HG03457 (cell line): ENCODE data around the gene CCZ1B.
A peak's percentile ranks its signal among the peaks of the same experiment; 100 is the strongest.
"Not testable (repeated sequence)": the region's sequence is repeated elsewhere in the genome, so short reads cannot be mapped to it uniquely, and the experiment has no call there.

Experiments
- ATAC-seq: cut with Tn5 transposase; IDR thresholded peaks from one replicate; pipeline ENCODE4 v1.9.1; 2021; ENCODE audit warnings: moderate number of reproducible peaks; ENCODE audit not compliant: unreplicated experiment

CCZ1B gene

DNA sequence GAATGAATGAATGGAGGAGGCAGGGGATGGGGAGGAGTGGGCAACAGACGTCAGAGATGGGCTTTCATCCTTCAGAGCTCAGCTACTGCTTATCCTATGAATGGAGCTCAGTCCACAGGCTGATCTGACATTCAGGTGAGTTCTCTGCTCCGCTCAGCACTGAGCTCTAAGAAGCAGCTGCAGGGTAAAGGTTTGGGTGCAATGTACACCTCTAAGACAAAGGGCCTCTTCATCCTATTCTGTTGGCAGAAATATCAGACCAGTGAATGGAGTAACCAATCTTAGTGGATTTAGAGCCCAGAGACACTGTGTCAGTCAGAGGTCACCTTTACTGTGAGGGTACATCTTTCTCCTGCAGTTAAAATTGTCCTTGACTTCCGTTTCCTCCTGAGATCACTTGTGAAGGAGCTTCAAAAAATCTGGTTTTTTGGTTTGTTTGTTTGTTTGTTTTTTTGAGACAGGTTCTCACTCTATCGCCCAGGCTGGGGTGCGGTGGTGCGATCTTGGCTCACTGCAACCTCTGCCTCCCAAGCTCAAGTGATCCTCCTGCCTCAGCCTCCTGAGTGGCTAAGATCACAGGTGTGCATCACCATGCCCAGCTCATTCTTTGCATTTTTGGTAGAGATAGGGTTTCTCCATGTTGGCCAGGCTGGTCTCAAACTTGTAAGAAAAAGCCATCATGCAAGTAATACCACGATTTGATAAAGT is 5.1 kb upstream of the CCZ1B start:
- ATAC-seq = no peak

DNA sequence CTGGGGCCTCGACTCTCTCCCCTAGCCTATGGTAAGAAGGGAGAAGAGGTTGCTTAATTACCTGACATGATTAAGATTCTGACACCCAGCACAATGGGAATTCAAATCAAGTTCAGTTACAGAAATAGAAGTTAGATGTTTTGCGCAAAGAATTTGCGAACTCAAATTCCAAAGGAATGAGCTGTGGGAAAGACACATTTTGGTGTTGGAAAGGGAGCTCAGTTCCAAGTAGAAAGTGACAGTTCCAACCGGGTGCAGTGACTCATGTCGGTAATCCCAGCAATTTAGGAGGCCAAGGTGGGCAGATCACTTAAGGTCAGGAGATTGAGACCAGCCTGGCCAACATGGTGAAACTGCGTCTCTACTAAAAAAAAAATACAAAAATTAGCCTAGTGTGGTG is 4.0 kb upstream of the CCZ1B start:
- ATAC-seq = not testable (repeated sequence)

DNA sequence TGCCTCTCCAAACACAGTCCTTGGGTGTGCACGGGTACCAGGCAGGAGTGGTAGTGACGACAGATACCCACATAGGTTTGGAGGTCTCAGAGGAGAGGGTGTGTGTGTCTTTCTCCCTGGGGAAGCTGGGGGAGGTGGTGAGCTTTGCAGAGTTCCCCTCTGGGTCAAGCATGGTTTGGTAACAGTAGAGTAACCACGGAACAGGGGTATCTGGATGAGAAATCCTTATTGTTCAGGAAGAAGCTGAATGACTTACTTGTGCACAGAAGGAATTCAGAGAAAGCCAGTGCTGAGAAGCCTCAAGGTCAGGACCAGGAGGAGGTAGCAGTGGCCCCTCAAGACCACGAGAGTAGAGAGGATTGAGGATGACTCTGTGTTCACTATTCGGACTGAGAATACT is 3.5 kb upstream of the CCZ1B start:
- not testable (repeated sequence) for ATAC-seq

DNA sequence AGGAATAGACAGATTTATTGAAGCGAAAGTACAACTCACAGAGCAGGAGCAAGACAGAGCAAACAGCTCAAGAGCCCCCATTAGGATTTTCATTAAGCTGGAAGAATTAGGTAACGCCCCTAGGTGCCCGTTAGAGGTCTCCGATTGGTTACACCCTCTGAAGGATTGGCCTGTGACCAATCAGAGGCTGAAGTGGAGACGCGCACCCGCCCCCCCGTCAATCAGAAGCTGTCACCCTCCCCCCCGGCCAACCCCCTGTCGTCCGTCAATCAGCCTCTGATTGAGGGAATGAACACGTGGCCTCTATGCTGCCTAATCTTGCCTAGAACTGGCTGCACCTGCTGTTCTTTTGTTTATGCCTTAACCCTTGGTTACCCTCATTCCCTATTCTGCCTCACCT is 1.1 kb upstream of the CCZ1B start:
- not testable (repeated sequence) for ATAC-seq

DNA sequence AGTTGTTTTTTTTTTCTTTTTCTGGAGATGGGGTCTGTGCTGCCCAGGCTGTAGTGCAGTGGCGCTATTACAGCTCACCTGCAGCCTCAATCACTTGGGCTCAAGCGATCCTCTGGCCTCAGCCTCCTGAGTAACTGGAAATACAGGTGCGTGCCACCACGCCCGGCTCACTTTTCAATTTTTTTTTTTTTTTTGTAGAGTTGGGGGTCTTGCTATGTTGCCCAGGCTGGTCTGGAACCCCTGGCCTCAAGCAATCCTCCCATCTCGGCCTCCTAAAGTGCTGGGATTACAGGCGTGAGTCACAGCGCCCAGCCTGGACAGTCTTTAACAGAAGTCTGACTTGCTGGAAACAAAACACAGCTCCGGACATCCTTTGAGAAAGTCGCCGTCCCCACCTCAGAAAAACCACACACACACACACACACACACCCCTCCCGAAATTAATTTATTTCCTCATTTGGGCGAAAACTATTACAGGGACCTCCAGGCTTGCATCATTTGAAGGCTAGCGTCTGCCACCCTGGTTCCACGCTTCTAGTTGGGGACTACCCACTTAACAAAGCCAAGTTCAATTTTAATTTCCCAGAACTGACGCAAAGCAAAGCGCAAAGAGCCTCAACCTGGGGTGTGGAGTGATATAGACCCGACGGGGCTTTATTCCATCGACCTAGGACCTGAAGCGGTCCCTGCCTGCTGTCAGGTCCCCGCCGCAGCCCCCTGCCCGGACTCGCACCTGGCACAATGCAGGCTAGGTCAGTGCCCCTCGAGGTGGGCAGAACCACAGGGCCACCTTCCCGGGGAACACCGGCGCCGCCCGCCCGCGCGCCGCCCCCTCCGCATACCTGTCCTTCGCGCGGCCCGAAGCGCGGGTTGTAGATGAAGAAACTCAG is 594 bp downstream of the CCZ1B start:
- peak; percentile 38 for ATAC-seq

DNA sequence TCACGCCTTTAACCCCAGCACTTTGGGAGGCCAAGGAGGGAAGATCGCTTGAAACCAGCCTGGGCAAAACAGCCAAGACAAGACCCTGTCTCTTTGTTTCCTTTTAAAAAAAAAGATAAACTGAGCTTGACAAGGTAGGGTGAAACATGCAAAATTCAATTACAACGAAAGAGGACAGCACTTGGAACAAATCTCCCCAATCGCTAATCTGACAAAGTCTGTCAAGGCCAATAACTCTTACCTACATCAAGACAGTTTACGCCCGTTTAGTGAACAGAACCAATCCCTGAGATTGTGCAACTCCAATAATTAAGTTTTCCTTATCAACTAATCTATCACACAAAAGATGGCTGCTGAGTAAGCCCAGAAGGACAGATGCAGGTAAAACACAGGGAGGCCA is 4.5 kb downstream of the CCZ1B start:
- not testable (repeated sequence) for ATAC-seq

DNA sequence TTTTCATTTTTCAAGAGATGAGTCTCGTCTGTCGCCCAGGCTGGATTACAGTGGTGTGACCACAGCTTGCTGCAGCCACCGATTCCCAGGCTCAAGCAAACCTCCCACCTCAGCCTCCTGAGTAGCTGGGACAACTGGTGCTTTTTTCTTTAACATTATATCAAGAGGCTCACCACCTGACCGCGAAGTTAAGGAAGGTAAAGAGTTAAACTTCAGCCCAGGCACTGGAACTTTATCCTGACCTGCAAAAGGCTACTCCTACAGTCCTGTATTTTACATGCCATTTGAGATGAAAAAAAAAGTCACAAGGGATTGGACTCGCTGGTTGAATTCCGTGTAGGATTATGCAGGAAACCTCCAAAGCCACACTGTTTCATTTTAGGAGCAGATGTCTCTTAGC is 10.6 kb downstream of the CCZ1B start:
- ATAC-seq = not testable (repeated sequence)

DNA sequence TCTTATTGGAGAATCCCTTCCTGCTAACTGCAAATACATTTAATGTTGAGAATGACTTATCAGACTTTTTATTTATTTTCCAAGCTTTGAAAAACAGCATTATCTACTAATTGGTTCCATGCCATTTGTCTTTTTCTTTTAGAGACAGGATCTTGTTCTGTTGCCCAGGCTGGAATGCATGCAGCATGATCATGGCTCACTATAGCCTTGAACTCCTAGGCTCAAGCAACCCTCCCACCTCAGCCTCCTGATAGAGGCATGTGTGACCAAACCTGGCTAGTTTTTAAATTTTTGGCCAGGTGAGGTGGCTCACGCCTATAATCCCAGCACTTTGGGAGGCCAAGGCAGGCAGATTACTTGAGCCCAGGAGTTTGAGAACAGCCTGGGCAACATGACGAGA is 13.1 kb downstream of the CCZ1B start:
- ATAC-seq = not testable (repeated sequence)

DNA sequence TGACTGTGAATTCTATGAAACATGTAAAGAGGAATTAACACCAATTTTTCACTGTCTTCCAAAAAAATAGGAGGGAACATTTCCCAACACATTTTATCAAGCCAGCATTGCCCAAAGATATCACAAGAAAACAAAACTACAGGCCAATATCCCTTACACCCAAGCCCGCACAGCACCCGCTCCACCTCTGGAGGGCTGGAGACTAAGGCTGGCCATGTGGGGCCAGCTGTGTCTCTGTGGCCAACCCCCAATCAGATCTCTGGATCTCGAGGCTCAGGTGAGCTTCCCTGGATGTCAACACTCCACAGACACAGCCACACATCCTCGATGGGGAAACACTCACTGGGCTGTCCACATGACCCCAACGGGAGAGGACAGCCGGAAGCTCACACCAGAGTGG is 18.1 kb downstream of the CCZ1B start:
- not testable (repeated sequence) for ATAC-seq

DNA sequence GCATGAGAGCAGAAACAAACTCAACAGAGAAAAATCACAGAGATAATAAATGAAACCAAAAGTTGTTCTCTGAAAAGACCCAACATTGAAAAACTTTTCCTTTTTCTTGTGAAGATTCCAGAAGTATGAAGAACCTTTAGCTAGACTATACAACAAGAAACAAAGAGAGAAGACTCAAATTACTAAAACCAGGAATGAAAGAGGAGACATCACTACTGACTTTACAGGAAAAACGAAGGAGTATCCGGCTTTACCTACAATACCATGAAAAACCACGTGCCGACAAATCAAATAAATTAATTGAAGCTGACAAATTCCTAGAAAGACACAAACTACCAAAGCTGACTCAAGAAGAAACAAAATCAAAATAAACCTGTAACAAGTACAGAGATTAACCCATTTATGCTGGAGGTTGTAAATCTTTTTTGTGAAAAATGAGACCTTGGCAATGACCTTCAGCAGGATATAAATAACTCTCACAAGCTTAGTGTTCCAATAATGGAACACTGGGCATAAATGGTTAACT is 18.6 kb downstream of the CCZ1B start:
- ATAC-seq = not testable (repeated sequence)

DNA sequence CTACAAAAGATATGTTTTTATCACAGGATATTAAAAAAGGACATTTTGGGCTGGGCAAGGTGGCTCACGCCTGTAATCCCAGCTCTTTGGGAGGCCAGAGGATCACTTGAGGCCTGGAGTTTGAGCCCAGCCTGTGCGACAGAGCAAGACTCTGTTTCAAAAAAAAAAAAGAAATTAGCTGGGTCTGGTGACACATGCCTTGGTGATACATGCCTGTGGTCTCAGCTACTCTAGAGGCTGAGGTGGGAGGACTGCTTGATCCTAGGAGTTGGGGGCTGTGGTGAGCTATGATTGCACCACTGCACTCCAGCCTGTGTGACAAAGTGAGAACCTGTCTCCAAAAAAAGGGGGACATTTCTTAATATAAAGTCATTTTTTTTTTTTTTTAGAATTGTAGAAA is 25.7 kb downstream of the CCZ1B start:
- not testable (repeated sequence) for ATAC-seq

DNA sequence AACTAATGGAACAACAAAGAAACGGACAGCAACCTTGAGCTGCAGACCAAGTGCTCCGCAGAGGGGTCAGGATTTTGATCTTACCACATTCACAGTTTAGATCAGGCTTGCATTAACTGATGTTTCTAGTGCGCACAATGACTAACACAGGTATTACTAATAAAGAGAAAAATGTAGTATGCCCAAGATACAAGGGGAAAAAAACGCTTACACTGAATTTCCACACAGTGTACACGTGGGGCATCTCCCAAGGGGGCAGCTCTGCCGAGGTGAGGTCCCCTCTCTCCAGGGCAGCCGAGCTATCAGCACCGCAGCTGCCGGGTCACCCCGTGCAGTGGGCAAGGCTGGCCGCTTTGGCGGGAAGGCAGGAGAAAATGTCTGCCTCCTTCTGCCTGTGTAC is 26.2 kb downstream of the CCZ1B start:
- ATAC-seq = not testable (repeated sequence)

DNA sequence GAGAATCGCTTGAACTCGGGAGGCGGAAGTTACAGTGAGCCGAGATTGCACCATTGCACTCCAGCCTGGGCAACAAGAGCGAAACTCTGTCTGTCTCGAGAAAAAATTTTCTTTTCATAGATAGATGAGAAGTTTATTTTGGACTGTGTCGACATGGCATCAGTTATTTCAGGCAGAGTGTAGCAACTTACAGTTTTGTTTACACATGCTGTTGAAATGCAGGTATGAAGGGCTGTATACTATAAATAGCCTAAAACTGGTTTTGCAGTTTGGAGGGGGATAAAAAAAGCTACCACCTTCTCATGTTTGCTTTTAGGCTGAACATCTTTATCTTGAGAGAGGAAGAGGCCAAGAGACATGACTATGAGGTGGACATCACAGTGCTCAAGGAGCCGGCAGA is 28.0 kb downstream of the CCZ1B start:
- not testable (repeated sequence) for ATAC-seq

DNA sequence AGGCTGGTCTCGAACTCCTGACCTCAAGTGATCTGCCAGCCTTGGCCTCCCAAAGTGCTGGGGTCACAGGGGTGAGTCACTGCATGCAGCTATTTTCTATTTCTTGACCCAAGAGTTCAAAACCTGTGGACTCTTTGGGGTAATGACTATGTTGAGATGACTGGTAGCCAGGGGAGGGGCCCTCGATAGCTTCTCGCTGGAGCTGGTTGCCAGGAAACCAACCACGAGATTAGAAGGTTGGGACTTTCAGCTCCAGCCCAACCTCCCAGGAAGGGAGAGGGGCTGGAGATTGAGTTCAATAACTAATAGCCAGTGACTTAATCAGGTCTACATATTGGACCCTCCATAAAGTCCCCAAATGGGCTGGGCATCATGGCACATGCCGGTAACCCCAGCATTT is 28.9 kb downstream of the CCZ1B start:
- ATAC-seq = not testable (repeated sequence)

DNA sequence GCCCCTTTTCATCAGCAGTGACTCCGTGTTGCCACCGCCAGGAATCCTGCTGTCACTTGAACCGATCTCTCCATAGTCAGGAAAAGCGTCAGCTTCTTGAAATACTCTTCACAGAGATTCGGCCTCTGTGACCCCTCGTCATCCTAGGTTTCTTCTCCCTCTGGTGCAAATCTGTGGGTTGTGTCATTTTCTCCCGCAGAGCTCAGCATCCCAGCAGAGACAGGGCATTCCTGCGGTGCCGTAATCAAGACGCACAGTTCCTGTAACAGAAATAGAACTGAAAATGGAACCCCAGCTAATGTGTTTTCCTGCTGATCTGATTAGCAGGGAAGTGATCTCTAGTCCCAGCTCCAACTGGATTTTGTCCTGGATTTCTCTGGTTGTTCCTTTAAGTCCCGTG is 31.8 kb downstream of the CCZ1B start:
- not testable (repeated sequence) for ATAC-seq

DNA sequence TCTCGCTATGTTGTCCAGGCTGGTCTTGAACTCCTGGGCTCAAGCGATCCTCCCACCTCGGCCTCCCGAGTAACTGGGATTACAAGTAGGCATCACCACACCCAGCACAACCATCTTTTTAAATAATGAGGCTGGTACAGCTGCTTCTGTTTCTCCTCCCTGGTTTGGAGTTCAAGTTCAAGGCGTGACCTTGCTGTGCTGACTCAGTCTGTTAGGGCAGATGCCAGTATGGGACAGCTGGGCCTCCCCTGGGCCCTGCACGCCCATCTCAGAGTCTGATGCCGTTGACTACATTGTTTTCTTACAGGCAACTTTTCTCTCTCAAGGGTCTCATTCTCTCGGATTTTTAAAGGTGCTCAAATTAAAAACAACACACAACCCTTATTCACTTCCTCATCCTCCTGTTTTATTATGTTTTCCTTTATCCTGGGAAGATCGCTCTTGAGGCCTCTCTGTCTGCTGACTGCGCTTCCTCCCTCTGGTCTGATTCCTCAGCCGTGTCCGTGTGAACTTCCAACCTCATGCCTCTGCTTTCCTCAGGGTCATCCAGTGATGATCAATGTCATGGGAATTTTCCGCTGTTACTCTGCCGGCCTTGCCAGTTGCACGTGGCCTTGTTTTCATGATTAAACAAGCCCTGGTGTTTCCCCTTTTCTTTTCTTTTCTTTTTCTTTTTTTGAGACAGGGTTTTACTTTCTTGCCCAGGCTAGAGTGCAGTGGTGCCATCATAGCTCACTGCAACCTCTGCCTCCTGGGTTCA is 33.8 kb downstream of the CCZ1B start:
- ATAC-seq = not testable (repeated sequence)

DNA sequence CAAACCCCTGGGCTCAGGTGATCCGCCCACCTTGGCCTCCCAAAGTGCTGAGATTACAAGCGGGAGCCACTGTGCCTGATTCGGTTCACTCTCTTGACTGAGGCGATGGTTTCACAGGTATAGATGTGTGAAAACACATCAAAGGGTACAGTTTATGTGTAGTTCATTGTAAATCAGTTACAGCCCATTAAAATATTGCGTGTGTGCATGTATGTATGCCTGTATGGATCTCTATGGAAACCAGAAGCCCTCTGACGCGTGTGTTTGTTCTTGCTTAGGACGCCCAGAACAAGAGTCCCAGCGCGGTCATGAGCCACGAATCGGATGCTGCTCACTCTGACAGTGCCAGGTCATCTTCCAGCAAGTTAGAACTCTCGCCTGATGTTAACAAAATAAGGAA is 36.7 kb downstream of the CCZ1B start:
- not testable (repeated sequence) for ATAC-seq

DNA sequence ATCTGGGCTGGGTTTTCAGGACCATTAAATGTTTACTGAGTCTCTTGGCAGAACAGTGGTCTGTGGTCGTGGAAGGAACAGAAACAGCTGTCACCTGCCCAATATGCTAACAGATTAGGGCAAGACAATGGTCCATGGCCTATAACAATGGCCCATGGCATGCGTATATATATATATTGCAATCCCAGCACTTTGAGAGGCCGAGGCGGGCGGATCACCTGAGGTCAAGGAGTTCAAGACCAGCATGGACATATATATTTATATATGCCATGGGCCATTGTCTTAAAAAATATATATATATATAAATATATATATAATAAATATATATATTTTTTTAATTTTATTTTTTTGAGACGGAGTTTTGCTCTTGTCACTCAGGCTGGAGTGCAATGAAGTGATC is 44.5 kb downstream of the CCZ1B start:
- ATAC-seq = not testable (repeated sequence)

DNA sequence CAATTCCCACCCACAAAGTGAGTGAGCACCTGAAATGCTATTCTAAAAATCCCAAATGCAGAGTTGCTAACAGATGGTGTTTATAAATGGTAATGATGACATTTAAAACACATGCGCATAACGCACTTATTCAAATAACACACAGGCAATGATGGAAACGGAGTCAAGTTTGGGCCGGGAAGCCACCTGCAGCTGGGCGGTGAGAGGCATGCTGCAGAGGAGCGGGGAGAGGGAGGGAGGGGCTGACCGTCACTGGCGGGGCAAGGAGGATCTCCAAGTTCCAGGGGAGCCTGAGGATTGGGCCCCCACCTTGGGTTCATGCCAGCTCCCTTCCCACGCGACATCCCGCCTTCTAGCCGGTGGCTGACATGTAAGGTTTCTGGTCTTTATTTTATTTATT is 64.9 kb downstream of the CCZ1B start:
- ATAC-seq = not testable (repeated sequence)

DNA sequence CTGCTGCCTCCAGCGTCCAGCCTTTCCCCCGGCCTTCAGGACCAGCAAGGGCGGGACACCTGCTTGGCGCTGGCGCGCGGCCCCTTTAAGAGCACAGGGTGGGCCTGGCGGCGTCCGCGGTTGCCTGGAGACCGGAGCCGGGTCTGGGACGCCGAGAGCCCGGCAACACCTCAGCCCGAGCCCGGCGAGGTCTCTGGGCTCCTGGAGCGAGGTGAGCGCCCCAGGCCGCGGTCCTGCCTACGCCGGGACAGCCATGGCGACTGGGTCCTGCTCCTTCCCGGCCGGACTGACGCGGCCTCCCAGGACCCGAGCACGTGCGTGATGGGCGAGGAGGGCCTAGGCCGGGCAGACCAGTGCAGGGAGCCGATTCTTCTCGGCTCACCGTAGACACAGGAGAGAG is 72.1 kb downstream of the CCZ1B start, which contains the start of gene RSPH10B2:
Gene RSPH10B2, plus strand, starts transcription at position 140 of the 400 bp plus-strand sequence. CDS start 3,575 bp downstream, outside the sequence.
- not testable (repeated sequence) for ATAC-seq

DNA sequence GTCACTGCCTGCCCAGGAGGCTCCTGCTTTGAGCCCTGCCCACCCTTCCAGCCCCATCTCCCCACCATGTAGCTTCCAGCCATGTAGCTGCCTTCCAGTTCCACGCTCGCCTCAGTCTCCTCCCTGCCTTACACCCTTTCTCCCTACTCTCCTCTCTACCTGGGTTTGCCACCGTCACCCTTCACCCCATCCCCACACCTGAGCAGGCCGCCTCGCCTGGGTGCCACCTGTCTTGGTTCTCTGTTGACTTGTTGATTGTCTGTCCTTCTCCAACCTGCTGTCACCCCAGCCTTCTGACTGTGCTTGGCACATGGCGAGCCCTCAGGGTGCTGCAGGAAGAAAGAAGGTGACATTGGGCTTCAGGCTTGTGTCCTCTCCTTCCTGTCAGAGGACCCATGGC is 75.9 kb downstream of the CCZ1B start:
- ATAC-seq = not testable (repeated sequence)
